Head of caudate nucleus (tissue), 42 donors: ENCODE data around the gene FHOD3.

Experiments used
- DNase-seq, 42 donors: peaks; one replicate each; pipeline versions ENCODE4 v3.0.0 to v3.0.0-alpha.2; 2020 to 2021; ENCODE audit warnings: mixed read lengths in 7 of 42
- intact Hi-C: fragments of 100-400 bp; cut with DNase I; formaldehyde crosslinking; loops from one replicate; pipeline ENCODE4 v1.15.0; 2022

The FHOD3 gene

GRCh38 chr18:36419188-36419899, 121.8 kb downstream of the FHOD3 start:
- intact Hi-C loops, result no loop called here
- no peak for DNase-seq

DNA sequence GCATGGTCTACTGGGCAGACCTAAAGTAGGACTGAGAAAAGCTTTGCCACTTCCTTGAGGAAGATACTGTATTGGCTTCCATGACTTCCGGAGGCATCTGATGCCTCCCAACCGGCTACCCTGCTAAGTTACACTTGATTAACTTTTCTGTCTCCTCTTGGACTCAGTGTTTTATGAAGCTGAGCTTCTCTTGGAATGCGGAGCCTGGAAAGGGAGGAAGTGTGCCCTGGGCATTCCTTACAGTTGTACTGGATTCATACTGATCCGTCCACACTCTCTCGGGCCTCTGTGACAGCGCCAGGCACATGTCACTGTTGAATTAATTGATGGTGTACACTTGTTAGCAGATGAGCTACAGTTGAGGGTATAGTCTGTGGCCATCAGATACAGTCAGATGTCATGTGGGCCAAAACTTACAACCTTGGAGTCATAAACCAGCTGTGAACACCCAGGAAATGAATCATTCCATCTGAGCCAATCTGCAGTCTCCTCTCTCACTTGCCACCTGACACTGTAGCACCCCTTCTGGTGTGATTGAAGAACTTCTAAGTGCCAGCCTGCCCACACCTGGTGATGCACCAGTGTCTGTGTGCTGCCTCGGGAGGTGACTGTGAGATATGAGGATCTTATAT, 122.5 kb downstream of the FHOD3 start:
- no peak for DNase-seq
- intact Hi-C loops, result no loop called here

- no peak for DNase-seq
- intact Hi-C loops, result no loop called here
Observed at GRCh38 chr18:36420826-36421225, 123.3 kb downstream of the FHOD3 start.

DNA sequence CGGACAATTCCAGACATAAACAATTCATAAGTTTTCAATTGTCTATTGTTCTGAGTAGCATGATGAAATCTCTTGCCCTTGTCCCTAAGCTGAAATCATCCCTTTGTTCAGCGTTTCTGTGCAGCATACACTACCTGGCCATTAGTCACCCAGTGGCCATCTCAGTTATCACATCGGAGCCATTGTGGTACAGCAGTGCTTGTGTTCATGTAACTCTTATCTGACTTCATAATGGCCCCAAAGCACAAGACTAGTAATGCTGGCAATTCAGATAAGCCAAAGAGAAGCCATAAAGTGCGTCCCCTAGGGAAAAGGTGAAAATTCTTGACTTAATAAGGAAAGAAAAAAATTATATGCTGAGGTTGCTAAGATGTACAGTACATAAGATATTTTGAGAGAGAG, 127.2 kb downstream of the FHOD3 start:
- intact Hi-C loops, result no loop called here
- no peak for DNase-seq

- no peak for DNase-seq
- intact Hi-C loops, result no loop called here
Observed at GRCh38 chr18:36427369-36427768, 129.9 kb downstream of the FHOD3 start.

- intact Hi-C loops, result no loop called here
Observed at GRCh38 chr18:36427831-36428230, 130.3 kb downstream of the FHOD3 start.

GRCh38 chr18:36428431-36429029, 131.0 kb downstream of the FHOD3 start:
- intact Hi-C loops, result no loop called here
- no peak for DNase-seq

More at GRCh38 chr18:36427831-36428230, 130.3 kb downstream of the FHOD3 start:
- no peak for DNase-seq

GRCh38 chr18:36432880-36433555, 135.5 kb downstream of the FHOD3 start:
- intact Hi-C loops, result no loop called here
- no peak for DNase-seq

DNA sequence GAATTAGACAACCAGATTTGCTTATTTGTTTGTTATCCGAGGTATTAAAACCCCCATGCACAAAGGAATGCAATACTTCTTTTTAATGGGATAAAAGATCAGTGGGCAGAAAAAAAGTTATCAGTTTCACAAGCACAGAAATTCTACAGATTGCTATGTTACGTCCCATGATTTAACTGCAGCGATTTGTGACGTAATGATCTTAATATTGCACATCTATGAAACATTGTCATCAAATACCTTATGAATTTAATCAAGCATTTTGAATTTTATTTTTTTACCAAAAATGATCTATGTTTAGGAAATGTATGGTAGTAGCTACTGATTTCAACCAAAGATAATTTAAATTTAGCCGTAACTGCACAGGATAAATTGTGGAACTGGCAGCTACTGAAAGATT, 138.9 kb downstream of the FHOD3 start:
- DNase-seq, result no peak
- intact Hi-C loops, result no loop called here

DNA sequence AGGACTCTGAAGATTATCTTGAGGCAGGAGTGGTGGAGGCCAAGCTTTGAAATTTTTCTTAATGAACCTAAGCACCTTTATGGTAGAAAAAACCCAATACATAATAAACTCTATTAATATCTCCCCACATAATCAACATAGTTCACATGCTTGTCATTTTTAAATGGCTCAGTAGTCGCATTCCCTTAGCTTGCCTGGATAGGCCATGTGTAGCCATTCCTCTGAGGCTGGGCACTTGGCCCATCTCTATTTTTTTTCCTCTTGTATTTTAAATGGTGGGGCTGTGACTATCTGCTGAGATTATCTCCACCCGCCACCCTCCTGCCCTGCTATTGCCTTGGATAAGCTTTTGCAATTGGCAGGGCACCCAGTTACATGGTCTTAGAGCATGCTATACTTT, 143.1 kb downstream of the FHOD3 start:
- no peak for DNase-seq
- intact Hi-C loops, result no loop called here

DNA sequence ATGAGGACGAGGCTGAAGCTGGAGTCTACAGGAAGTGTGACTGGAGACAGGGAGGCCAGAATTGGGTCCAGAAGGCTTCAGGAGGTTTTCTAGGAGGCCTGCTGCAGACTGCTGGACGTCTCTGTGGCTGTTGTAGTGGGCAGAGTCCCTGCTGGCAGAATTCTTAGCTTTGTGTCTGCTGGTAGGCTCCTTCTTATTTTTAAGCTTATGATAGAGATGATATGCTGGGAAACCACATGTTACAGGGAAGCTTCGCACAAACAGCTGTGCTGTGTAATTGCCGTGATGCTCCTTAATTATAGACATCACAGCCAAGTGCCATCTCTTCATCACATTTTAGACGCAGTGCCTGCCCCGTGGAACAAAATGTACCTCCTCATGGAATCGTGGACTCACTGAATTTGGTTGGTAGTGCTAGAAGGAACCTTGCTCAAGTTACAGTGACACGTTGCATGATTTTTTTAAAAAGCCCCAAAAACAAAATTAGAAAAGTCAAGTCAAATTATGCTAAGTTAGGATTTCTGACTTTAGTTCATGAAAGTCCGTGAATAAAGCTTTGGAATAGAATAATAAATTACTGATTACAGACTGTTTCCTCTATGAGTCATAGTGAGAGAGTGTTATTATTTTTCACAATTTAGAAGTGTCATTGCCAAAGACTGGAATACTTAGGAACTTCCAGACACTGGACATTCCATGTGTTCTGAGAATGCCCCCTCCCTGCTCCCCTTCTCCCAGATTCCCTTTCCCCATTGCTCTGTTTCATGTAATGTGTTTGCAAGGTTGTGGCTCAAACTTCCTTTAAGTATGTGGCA, 144.1 kb downstream of the FHOD3 start:
- DNase-seq, result no peak
- intact Hi-C loops, result no loop called here

DNA sequence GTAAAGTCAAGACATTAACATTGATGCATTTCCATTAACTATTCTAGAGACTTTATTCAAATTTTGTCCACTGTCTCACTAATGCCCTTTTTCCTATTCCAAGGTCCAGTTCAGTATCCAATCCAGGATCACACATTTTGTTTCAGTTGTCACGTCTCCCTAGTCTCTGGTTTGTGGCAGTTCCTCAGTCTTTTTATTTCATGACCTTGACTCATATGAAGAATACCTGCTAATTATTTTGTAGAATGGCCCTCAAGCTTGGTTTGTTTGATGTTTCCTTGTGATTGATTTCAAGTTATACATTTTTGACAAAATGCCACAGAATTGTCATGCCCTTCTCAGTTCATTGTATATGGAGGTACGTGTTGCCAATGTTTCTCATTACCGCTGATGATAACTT, 145.2 kb downstream of the FHOD3 start:
- intact Hi-C loops, result no loop called here
- no peak for DNase-seq

DNA sequence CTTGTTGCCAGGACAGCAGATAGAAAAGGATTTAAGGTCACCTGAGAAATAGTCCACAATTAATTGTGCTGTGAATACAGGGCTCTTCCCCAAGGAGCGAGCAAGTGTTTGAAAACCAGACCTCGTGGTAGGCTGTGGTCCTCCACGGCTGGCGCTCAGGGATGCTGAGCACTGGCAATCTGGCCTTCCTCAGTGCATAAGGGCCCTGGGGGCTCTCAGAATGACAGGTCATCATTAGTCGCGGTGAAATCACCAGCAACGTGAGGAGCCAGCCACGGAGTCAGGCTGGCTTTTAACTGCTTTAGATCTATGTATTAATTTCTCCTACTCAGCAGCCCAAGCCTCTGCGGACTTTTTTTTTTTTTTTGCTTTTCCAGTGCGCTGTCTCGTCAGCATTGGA, 148.5 kb downstream of the FHOD3 start:
- DNase-seq, result no peak
- intact Hi-C loops, result no loop called here

DNA sequence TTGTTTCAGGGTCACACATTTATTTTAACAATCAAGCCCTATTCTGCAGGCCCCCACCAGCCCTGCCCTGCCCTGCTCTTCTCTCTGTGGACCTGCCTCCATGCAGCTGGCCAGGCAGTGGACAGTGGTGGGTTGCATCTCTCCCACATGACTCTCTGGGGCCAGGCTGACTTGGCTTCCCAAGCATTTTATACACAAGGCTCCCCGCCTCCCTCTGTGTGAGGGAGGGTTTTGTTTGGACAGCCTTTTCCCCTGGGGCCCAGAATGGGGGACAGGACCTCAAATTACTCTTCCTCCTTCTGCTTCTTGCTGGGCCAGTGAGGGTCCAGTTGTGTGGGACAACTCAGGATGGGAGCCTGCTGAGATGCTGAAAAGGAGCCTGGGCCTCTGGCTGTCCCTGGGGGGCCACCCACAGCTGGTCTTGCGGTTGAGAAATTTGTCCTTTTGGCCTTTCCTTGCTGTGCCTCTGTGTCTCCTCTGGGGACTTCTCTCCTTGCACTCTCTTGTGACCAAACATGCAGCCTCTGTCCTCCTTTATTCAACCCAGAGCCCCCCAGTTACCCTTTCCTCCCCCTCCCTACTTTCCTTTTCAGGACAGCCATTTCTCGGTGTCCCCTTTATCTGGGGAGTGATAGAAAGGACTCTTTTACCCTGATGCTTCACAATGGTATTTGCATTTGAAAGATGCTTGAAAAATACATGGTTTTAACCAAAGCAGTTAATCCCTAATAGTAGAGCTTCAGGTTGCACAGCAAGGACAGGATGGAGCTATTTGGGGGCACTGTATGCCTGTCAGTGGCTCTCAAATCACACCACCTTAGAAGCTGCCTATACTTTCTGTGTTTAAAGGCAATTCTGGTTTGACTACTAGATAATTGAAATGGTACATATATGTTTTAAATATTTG, 151.1 kb downstream of the FHOD3 start:
- intact Hi-C loops, result no loop called here
- DNase-seq, result no peak

GRCh38 chr18:36449451-36449850, 151.9 kb downstream of the FHOD3 start:
- no peak for DNase-seq
- intact Hi-C loops, result no loop called here

GRCh38 chr18:36450264-36450663, 152.8 kb downstream of the FHOD3 start:
- DNase-seq, result no peak
- intact Hi-C loops, result no loop called here

DNA sequence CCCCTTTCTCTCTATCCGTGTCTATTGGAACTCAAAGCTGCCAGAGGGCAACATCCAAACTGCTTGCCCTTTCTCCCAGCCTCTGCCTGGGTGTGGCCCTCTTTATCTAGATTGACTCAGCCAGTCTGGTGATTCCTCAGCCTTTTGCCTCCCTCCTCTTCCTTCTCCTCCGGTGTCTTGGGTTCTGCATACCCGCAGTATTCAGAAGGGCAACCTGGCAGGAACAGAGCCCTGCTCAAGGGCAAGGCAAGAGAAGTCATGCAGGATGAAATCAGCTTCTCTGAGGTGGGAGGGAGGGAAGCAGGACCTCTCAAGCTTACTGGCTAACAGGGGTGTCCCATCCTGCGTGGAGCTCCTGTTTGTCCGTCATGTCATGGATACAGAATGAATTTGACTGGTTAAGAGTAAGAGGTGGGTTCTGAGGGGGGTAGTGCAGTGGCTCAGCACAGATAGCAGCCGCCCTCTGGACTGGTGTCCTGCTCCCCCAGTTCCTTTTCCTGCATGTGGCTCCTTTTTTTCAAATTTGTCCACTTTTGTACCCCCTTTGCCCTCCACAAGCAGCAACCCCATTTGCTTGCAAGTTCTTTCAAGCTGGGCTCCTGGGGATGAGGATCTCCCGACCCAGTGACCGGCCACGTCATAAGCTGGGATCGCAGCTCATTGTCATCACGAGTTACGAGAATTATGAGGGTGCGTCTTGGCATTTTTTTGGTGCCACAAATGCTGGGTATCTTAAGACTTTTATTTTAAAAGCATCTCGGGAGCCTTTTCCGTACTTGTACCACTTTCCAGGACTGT, 154.1 kb downstream of the FHOD3 start:
- intact Hi-C loops, result no loop called here
- no peak for DNase-seq

DNA sequence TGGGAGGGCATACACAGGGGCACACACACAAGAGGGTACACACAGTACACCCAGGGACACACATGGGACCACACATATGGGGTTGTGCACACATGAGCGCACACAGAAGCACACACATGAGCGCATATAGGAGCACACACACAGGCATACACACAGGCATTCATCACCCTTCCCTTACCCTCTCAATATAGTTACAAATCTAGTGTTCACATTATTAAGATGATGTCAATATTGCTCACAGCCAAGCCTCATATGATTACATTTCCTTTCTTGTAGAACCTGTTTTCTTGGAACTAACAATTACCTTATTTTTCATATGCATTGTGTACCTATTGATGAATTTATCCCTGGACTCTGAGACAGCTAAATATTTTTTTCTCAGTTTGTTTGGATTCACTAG, 156.7 kb downstream of the FHOD3 start:
- intact Hi-C loops, result no loop called here
- DNase-seq, result no peak
